ENCODE measurements around the gene ECHDC1. TPM values are rescaled to one million over a fixed set of nuclear protein-coding genes. Genes with fewer than 3 reads are reported as not detected.

The ECHDC1 gene
- polyA plus RNA-seq, 4 donors, result 79.6 to 98.7 (median 90.0) TPM

DNA sequence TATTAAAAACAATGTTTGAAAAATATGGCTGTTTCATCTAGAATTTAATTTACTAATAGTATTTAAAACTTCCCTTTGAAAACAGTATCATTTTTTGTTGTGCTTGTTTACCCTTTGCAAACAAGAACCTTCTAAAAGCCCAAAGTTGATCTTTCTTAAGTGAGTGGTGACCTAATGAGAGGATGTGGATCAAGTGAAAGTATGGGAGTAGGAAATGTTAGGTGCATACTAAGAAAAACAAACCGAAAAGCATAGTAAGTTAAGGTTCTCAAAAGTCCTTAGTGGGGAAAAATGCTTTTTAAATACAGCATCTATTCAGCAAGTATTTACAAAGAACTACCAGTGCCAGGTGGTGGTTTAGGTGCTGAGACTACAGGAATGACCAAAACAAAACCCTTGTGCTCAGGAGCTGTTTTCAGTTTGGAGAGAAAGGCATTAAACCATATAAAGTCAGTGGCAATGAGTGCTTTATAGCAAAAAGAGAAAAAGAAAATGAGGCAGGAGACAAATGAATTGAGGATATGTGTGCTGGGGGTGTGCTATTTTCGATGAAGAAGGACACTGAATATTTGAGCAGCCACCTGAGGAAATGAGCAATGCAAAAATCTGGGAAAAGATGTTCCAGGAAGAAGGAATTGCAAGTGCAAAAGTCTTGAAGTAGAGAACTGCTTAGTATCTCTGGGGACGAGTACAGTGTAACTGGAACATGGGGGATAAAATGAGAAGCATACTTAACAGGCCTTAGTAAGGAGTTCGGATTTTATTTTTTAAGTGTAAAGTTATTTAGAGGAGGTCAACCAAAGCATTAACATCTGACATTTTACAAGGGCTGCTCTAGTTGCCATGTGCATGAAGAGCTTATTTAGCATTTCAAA, 52.8 kb downstream of the ECHDC1 start:
- no peak for DNase-seq (ENCODE audit: low read depth in 4 of 4, low spot score in 3 of 4)

DNA sequence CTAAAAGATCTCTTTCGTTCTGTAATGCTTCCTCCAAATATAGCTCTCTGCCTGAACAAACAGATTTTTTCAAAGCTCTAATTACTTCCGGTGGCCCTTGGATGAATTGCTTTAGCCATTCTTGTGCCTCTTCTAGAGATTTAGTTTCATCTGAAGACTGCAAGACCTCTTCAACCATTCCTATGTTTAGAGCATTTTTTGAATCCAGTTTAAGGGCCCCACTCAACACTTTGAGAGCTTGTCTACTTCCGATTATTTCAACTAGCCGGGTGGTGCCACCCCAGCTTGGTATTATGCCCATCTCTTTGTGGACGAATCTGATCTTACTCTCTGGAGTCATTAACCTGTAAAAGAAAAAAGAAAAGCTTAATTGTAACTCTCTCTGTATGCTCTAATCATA, 53.5 kb downstream of the ECHDC1 start:
- no peak for DNase-seq (ENCODE audit: low read depth in 4 of 4, low spot score in 3 of 4)

GRCh38 chr6:127288705-127289104, 54.7 kb downstream of the ECHDC1 start:
- no peak for DNase-seq (ENCODE audit: low read depth in 4 of 4, low spot score in 3 of 4)

GRCh38 chr6:127282184-127282583, 61.2 kb downstream of the ECHDC1 start:
- no peak for DNase-seq (ENCODE audit: low read depth in 4 of 4, low spot score in 3 of 4)

DNA sequence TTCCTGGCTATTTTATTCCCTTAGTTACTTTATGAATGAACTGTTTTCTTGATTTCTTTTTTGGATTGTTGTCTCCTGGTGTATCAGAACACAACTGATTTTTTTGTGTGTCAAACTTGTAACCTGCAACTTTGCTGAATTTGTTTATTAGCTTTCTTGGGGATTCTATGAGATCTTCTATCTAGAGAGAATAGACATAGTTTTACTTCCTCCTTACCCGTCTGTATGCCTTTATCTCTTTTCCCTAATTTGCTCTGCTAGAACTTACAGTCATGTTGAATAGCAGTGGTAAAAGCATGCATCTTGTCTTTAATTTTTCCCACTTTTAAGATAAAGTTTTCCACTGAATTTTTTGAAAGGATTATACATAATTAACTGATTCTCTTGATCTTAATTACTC, 63.6 kb downstream of the ECHDC1 start:
- DNase-seq (ENCODE audit: low read depth in 4 of 4, low spot score in 3 of 4), result no peak

- no peak for DNase-seq (ENCODE audit: low read depth in 4 of 4, low spot score in 3 of 4)
Measured at GRCh38 chr6:127277878-127278843, 65.2 kb downstream of the ECHDC1 start.

DNA sequence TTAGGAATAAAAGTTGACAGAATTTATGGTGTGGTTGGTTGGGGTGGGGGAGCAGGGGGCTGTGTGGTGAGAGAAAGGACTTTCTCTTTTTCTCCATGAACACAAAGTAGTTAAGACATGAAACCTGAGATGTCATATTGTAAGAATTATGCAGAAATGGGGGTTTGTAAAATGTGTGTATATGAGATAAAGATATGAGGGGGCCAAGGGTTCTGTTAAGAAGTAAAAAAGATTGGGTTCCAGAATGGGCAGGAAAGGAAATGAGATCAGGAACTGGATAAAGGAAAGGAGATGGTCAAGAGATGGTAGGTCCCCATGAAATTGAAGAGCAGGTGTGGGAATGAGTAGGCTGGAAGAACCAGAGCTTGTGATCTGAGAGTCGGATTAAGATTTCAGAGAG, 67.1 kb downstream of the ECHDC1 start:
- no peak for DNase-seq (ENCODE audit: low read depth in 4 of 4, low spot score in 3 of 4)

DNA sequence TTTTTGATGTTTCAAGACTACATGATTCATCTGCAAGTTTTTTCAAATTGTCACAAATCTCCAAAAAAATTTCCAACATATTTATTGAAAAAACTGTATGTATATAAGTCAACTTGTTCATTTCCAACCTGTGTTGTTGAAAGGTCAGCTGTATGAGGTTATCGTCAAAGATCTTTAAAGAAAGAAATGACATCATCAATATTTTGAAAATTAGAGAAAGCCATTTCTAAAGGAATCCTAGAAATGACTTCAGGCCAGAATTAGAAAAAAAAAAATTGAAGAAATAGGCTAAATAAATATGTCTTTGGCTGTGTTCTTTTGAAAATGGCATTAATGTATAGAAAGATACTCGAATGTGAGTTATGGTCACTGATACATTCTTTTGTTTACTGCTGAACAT, 69.9 kb downstream of the ECHDC1 start:
- DNase-seq (ENCODE audit: low read depth in 4 of 4, low spot score in 3 of 4), result no peak

DNA sequence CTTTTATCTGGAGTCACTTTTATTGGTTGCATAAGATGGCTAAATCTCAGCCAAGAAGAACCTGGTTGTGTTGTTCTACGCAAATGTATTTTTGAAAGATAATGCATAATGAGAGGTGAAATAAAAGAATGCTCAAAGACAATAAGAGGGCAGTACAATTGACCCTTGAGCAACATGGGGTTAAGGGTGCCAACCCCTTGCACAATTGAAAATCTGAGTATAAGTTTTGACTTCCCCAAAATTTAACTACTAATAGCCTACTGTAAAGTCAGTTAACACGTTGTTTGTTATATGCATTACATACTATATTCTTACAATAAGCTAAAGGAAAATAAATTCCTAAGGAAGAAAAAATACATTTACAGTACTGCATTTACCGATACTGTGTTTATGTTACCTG, 70.8 kb downstream of the ECHDC1 start:
- no peak for DNase-seq (ENCODE audit: low read depth in 4 of 4, low spot score in 3 of 4)

DNA sequence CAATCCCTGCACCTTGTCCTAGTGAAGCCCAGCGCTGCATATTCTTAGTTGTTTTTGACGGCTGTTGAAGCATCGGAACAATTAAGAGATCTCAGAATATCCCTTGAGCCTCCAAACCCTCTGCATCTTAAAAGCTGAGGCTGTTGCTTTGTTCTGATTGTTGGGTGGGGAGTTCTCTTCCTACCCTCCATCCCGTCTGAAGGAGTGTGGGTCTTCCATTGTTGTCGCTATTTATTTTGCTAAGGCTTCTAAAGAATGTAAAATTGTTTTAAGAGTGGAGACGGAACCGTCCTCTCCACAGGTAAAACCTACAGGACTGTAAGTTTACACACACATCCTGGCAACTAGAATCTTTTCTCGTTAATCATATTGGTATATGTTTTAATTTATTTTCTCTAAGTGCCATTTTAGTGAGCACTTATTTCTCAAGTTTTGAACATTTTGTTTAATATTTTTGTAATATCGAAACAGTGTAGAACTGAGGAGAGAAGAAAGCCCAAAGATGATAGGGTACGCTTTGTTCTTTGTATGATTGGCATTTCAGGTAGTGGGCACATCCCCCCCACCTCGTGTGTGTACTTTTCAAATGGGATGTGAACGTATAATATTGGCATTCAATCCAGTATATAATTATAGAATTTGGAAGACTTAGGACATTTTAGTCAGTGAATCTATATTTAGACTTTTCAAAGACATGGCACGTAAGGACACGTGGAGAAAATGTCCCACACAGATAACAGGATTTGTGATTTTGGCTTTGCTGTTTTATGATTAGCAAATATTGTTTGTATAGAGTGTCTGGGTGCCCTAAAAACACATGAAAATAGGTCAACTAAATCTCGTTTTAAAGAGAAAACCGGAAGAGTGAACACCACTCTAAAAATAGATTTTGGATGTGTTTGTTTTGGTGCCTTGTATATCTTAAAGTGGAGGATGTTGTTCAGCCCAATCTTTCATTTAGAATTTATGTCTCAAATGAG, 75.5 kb downstream of the ECHDC1 start:
- DNase-seq (ENCODE audit: low read depth in 4 of 4, low spot score in 3 of 4), result peak in 3 of 4 donors; percentile 5 to 31 (median 20)

GRCh38 chr6:127266892-127267645, 76.3 kb downstream of the ECHDC1 start:
- peak in 3 of 4 donors; percentile 36 to 79 (median 52) for DNase-seq (ENCODE audit: low read depth in 4 of 4, low spot score in 3 of 4)

DNA sequence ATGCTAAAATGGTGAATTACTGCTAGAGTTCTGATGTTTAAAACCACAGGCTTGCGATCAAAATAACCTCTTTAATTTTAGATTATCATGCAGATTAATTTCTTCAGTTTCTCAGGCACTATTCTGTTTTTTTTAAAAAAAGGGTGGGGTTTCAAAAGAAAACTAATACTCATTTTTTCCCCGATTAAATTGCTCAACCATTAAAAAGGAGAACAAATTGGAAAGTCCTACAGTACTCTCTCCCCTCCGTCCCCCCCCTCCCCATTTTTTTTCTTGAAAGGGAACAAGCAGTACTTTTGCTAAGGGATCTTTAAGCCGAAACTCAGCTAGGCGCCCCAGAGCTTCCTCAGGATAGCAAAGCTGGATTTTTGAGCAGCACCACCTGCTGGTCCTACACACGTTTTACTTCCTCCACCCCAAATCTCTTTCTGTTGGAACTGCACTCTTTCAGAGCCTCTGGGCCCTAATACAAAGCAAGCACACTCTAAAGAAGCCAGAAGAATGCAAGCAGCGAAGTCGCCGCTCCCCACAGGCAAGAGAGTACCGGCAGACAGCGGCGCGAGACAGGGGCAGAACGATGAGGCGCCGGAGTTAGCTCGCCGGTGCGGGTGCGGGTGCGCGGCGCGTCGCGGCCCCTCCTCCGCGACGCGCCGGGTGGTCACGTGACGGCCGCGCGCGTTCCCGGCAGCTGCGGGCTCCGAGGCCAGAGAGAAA, 77.1 kb downstream of the ECHDC1 start, which contains the start of gene RNF146:
RNF146 (plus strand) TSS at position 687 of the 714 bp plus-strand sequence. CDS start 13,475 bp downstream, outside the sequence.
- DNase-seq (ENCODE audit: low read depth in 4 of 4, low spot score in 3 of 4), result peak; percentile 80 to 90 (median 84)

DNA sequence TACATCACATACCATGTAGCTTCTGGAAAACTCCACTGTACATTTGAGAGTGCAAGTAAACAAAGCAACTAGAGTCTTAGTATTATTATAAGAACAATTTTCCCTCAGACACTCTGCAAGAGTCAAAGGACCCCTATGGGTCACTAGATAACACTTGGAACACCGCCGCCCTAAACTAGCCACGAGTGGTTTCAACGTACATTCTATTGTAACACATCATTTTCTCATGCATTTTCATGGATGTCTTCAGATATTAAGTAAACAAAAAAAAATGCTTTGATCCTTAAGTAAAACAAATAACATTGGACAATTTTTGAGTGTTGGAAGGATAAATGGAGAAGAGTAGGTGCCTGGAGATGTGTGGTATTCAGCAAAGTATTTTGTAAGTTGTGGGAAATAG, 79.9 kb downstream of the ECHDC1 start:
- DNase-seq (ENCODE audit: low read depth in 4 of 4, low spot score in 3 of 4), result no peak

- DNase-seq (ENCODE audit: low read depth in 4 of 4, low spot score in 3 of 4), result no peak
Measured at GRCh38 chr6:127262896-127263295, 80.5 kb downstream of the ECHDC1 start.

DNA sequence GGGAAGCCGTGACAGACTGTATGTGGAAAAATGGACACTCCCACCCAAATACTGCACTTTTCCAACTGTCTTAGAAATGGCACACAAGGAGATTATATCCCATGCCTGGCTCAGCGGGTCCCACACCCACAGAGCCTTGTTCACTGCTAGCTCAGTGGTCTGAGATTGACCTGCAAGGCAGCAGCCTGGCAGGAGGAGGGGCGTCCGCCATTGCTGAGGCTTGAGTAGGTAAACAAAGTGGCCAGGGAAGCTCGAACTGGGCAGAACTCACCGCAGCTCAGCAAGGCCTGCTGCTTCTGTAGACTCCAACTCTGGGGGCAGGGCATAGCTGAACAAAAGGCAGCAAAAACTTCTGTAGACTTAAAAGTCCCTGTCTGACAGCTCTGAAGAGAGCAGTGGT, 88.1 kb downstream of the ECHDC1 start:
- no peak for DNase-seq (ENCODE audit: low read depth in 4 of 4, low spot score in 3 of 4)

DNA sequence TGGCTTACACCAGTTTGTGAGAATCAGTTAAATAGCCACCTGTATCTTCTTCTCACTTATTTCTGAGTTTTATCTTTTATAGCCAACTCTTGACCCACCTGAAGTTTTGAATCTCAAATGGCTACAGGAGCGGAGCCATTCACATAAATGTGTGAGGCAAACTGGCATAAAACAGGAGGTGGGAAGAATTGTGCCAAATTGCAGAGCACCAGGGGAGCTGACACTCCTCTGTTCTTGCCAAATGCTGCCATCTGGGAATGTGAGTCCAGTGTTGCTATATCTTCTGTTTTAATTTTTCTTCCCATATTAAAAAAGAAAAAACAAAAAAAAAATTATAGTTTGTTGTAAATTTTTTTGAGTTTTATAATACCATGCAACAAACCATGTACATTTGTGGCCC, 93.8 kb downstream of the ECHDC1 start:
- DNase-seq (ENCODE audit: low read depth in 4 of 4, low spot score in 3 of 4), result no peak

DNA sequence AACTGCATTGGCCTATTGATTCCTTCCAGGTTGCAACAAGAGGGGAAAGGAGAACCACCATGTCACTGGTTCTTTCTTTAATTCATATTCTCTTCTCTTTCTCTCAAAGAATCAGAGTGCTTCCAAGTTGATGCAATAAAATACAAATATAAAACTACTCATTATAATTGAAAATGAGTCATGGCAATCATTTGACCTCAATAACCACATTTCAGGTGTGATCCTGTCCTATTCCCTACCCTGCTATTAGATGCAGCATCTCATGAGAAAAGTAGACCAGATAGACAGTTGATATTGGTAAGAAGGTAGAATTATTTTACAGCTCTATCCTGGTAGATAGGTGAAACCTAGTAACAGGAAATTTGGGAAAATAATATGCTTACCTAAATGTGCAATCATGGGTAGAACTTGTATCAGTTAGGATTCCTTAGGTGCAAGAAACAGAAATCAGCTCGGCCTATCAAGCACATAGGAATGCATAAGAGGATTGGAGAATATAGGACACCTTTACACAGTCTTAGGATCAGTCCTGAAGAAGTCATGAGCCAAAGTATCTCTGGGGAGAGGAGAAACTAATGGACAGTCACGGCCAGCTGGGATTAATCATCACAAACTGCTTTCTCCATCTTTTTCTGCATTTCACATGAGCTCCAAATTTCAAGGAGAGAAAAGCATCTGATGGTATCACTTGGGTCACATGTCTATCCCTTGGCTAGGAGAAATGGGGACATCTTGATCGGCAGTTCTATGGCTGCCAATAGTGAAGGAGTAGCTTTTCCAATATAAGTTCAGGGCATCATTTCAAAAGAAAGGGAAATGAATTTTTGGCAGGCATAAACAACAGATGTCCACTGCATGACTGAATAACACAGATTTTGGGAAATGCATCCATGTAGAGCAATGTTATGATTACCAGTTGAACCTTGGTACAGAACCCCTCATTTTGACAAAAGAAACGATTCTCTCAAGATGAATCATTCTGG, 96.0 kb downstream of the ECHDC1 start:
- DNase-seq (ENCODE audit: low read depth in 4 of 4, low spot score in 3 of 4), result no peak

Measured in right renal pelvis (tissue), 4 donors.